B cell (primary cell): ENCODE data around the gene LHCGR. TPM values are rescaled to one million over a fixed set of nuclear protein-coding genes. Genes with fewer than 3 reads are reported as not detected.

Source experiments
- ATAC-seq: fragments of 200-7000 bp; cut with Tn5 transposase; one replicate; pipeline ENCODE4 v1.10.0; 2021; ENCODE audit warnings: low read depth, mild to moderate bottlenecking, moderate number of reproducible peaks, moderate library complexity
- CTCF ChIA-PET: fragments of 350-600 bp; sonication (Branson Sonifier 250); formaldehyde crosslinking; loops from one replicate; lab custom pipeline; 2021; ENCODE audit warnings: antibody characterized with exemption, inconsistent platforms; lab: Charles Lee
- POLR2A ChIA-PET: fragments of 350-600 bp; sonication (Branson Sonifier 250); formaldehyde crosslinking; loops from one replicate; lab custom pipeline; 2021; ENCODE audit warnings: antibody characterized with exemption; lab: Charles Lee
- DNase-seq: peaks from one replicate; pipeline ENCODE4 v3.0.0; 2013
- H2AFZ ChIP-seq: 2 replicates; pipeline ENCODE4 v1.6.1; 2012; ENCODE audit warnings: mild to moderate bottlenecking, low read depth, low read length; ENCODE audit not compliant: insufficient read depth, poor library complexity, severe bottlenecking
- H3K27ac ChIP-seq, 2 donors: 1 replicate in 1 of 2; 2 replicates in 1 of 2; pipeline ENCODE4 v1.5.1; 2012 to 2013; ENCODE audit warnings: low read length in 2 of 2, mild to moderate bottlenecking in 2 of 2, moderate library complexity in 1 of 2
- H3K27me3 ChIP-seq, 4 experiments: fragments of 200-600 bp in 1 of 4; sonication (generic) in 1 of 4; replicated peaks in 1 of 4; 1 replicate in 2 of 4; 2 replicates in 2 of 4; pipeline versions ENCODE4 v1.6.1 to v1.7.0; 2013 to 2016; ENCODE audit warnings: low read length in 3 of 4, mild to moderate bottlenecking in 2 of 4, mixed read lengths in 1 of 4, moderate library complexity in 1 of 4; ENCODE audit not compliant: insufficient read depth in 4 of 4, control insufficient read depth in 3 of 4; ENCODE audit errors: control extremely low read depth in 1 of 4
- H3K36me3 ChIP-seq, 2 experiments: replicated peaks in 1 of 2; 1 replicate in 1 of 2; 2 replicates in 1 of 2; pipeline versions ENCODE4 v1.6.1 to v1.7.1; 2013; ENCODE audit warnings: low read length in 1 of 2; ENCODE audit not compliant: insufficient read depth in 2 of 2, control insufficient read depth in 1 of 2; ENCODE audit errors: control extremely low read depth in 1 of 2, extremely low read depth in 1 of 2
- H3K4me1 ChIP-seq, 2 donors: fragments of 200-600 bp in 1 of 2; sonication (generic) in 1 of 2; 1 replicate in 1 of 2; 2 replicates in 1 of 2; pipeline versions ENCODE4 v1.5.1 to v1.6.1; 2013 to 2017; ENCODE audit warnings: low read length in 2 of 2; ENCODE audit not compliant: control insufficient read depth in 2 of 2, insufficient read depth in 2 of 2
- H3K4me2 ChIP-seq: replicated peaks from 2 replicates; pipeline ENCODE3; 2012; ENCODE audit warnings: mild to moderate bottlenecking, low read depth, low read length; ENCODE audit not compliant: poor library complexity, severe bottlenecking
- H3K4me3 ChIP-seq, 5 experiments: fragments of 200-600 bp in 1 of 5; sonication (generic) in 1 of 5; 1 replicate in 3 of 5; 2 replicates in 2 of 5; pipeline versions ENCODE4 v1.5.1 to v1.7.0; 2011 to 2016; ENCODE audit warnings: low read length in 4 of 5, mild to moderate bottlenecking in 4 of 5, low read depth in 2 of 5, control low read depth in 1 of 5, moderate library complexity in 1 of 5; ENCODE audit not compliant: insufficient read depth in 1 of 5; ENCODE audit errors: control extremely low read depth in 1 of 5, extremely low read depth in 1 of 5
- H3K79me2 ChIP-seq: fragments of 200-600 bp; sonication (generic); one replicate; pipeline ENCODE4 v1.6.0; 2016; ENCODE audit warnings: low read length; ENCODE audit not compliant: control insufficient read depth, insufficient read depth
- H3K9ac ChIP-seq: fragments of 200-600 bp; sonication (generic); 2 replicates; pipeline ENCODE4 v1.6.1; 2017; ENCODE audit warnings: mild to moderate bottlenecking, low read length, moderate library complexity
- H3K9me3 ChIP-seq, 3 donors: one replicate each; pipeline versions ENCODE4 v1.6.1 to v1.7.1; 2013; ENCODE audit warnings: low read length in 2 of 3; ENCODE audit not compliant: control insufficient read depth in 2 of 3, insufficient read depth in 1 of 3; ENCODE audit errors: control extremely low read depth in 1 of 3
- H4K20me1 ChIP-seq: 2 replicates; pipeline ENCODE4 v1.6.0; 2012; ENCODE audit warnings: mild to moderate bottlenecking, low read length; ENCODE audit not compliant: insufficient read depth, control insufficient read depth, poor library complexity, severe bottlenecking
- H3K27ac Mint-ChIP-seq: one replicate; pipeline ENCODE4 v1.8.0; 2021; ENCODE audit warnings: mixed read lengths
- H3K27me3 Mint-ChIP-seq: one replicate; pipeline ENCODE4 v1.8.0; 2021; ENCODE audit warnings: mixed read lengths
- H3K4me1 Mint-ChIP-seq: one replicate; pipeline ENCODE4 v1.8.0; 2021; ENCODE audit warnings: mixed read lengths
- H3K4me3 Mint-ChIP-seq: one replicate; pipeline ENCODE4 v1.8.0; 2021; ENCODE audit warnings: mixed read lengths
- H3K9me3 Mint-ChIP-seq: one replicate; pipeline ENCODE4 v1.8.0; 2022; ENCODE audit warnings: mixed read lengths; ENCODE audit not compliant: insufficient read depth
- CTCF ChIP-seq: fragments of 200-600 bp; IDR thresholded peaks from one replicate; pipeline ENCODE4 v1.8.0; 2022; ENCODE audit warnings: antibody characterized with exemption, mild to moderate bottlenecking
- EZH2 ChIP-seq: IDR thresholded peaks from 2 replicates; pipeline ENCODE4 v1.6.1; 2012; ENCODE audit warnings: borderline replicate concordance, low read depth, mild to moderate bottlenecking, moderate library complexity, low read length; ENCODE audit not compliant: insufficient read depth, poor library complexity, severe bottlenecking
- WGBS: methylation state at CpG from one replicate; pipeline ENCODE4 v1.1.5; 2013; ENCODE audit warnings: missing lambda C conversion rate; ENCODE audit not compliant: insufficient coverage; 5-methylcytosine and 5-hydroxymethylcytosine counted together
- intact Hi-C: fragments of 100-400 bp; cut with micrococcal nuclease; formaldehyde crosslinking; loops from one replicate; pipeline ENCODE4 v1.10.0; 2022
- polyA plus RNA-seq: library from polyadenylated mRNA; depleted of rRNA; stranded (reverse); fragments of >200 nt; gene quantifications from 2 replicates; pipeline ENCODE4 v1.2.3, GENCODE V29; 2012
- total RNA-seq, 2 donors: library from RNA; stranded (reverse); fragments of 120-200 nt in 1 of 2; gene quantifications; 1 replicate in 1 of 2; 2 replicates in 1 of 2; pipeline versions ENCODE4 v1.2.3 to v1.2.4, GENCODE V29; 2013 to 2022

The LHCGR gene
- total and polyA plus RNA-seq, 2 donors (not counting 1 experiment from before 2014, with no cell fraction given) = not detected

DNA sequence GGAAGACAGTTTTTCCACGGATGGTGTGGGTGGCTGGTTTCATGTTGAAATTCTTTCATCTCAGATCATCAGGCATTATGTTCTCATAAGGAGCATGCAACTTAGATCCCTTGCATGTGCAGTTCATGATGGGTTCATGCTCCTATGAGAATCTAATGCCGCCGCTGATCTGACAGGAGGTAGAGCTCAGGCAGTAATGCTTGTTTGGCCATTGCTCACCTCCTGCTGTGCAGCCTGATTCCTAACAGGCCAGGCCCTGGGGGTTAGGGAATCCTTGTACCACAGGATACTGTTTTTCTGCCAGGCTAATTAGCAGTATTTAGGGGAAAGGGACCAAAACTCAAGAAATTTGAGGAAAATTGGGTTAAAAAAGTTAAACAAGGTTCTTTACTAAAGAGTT lies 5.3 kb upstream of the LHCGR start:
- Mint-ChIP-seq H3K27me3 (peaks cover 17% of the 10 kb centered on the region), H3K4me1 (no peaks in the 10 kb centered on the region), H3K9me3 (peaks cover 3% of the 10 kb centered on the region), H3K4me3 (no peak overlapping the region), H3K27ac (no peak overlapping the region)
- H3K9ac ChIP-seq = no peak overlapping the region
- no peak overlapping the region for H2AFZ ChIP-seq
- H3K4me3 ChIP-seq = no peak overlapping the region
- no peaks in the 10 kb centered on the region for H3K4me1 ChIP-seq
- H3K27me3 ChIP-seq = peaks cover 0 to 8% (median 3%) of the 10 kb centered on the region in 4 experiments
- ATAC-seq = no peak
- H3K27ac ChIP-seq = no peak overlapping the region
- peaks cover 0 to 1% (median 0%) of the 10 kb centered on the region in 3 donors for H3K9me3 ChIP-seq
- H4K20me1 ChIP-seq = no peaks in the 10 kb centered on the region
- intact Hi-C loops = no loop called here
- no peak overlapping the region for H3K4me2 ChIP-seq
- POLR2A ChIA-PET = no interaction called here
- no peak for DNase-seq
- no peaks in the 10 kb centered on the region for H3K36me3 ChIP-seq
- WGBS = 100% methylated on average over 3 of the region's 3 CpGs
- CTCF ChIA-PET = no interaction called here
- no peaks in the 10 kb centered on the region for H3K79me2 ChIP-seq
- TF ChIP-seq CTCF = no peak
- no peak for TF ChIP-seq EZH2

DNA sequence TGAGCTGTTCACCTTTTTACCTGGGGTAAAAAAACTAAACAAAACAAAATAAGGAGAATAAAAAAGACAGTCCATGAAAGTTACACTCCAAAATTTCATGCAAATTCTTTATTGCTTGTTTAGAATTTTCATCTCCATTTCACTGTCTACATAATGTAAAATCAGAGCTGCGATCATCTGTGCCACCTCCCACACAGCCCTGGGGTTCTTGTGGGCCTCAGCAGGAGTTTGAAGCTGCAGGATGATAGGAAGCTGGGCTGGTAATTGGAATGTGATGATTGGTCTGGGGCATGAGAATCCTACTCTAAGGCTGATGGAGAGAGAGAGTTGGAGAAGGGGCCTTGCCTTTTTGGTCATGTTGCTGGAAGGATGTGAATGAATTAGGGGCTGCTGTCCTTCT lies 4.2 kb upstream of the LHCGR start:
- Mint-ChIP-seq H3K27me3 (peaks cover 23% of the 10 kb centered on the region), H3K4me3 (no peak overlapping the region), H3K9me3 (peaks cover 3% of the 10 kb centered on the region), H3K4me1 (no peaks in the 10 kb centered on the region), H3K27ac (no peak overlapping the region)
- TF ChIP-seq CTCF (no peak), EZH2 (no peak)
- ChIA-PET CTCF (no interaction called here), POLR2A (no interaction called here)
- H4K20me1 ChIP-seq = no peaks in the 10 kb centered on the region
- no peak overlapping the region for H3K4me2 ChIP-seq
- no CpG with 5 or more reads among the region's 1 CpG for WGBS
- peaks cover 0 to 9% (median 6%) of the 10 kb centered on the region in 4 experiments for H3K27me3 ChIP-seq
- no peak overlapping the region for H3K4me3 ChIP-seq
- H3K4me1 ChIP-seq = no peaks in the 10 kb centered on the region
- ATAC-seq = no peak
- H2AFZ ChIP-seq = no peak overlapping the region
- no peaks in the 10 kb centered on the region for H3K79me2 ChIP-seq
- no peak overlapping the region for H3K9ac ChIP-seq
- peaks cover 0 to 6% (median 1%) of the 10 kb centered on the region in 3 donors for H3K9me3 ChIP-seq
- intact Hi-C loops = no loop called here
- no peak for DNase-seq
- H3K27ac ChIP-seq = no peak overlapping the region
- no peaks in the 10 kb centered on the region for H3K36me3 ChIP-seq
